Left colon (tissue), 2 donors: ENCODE data around the gene SBF2. TPM values are rescaled to one million over a fixed set of nuclear protein-coding genes. Genes with fewer than 3 reads are reported as not detected.
A peak's percentile ranks its signal among the peaks of the same experiment; 100 is the strongest.

Source experiments
- ATAC-seq: fragments of 200-7000 bp; cut with Tn5 transposase; one replicate; pipeline ENCODE4 v1.9.1; 2020; ENCODE audit warnings: mild to moderate bottlenecking, moderate library complexity
- DNase-seq, 2 donors: peaks; one replicate each; pipeline ENCODE4 v3.0.0-alpha.2; 2020
- intact Hi-C, 2 donors: fragments of 100-400 bp; cut with DNase I in 1 of 2; cut with micrococcal nuclease in 1 of 2; formaldehyde crosslinking; loops; one replicate each; pipeline versions ENCODE4 v1.11.2 to v1.14.0; 2022; cut with DNase I, micrococcal nuclease
- long read RNA-seq: library from polyadenylated mRNA; unstranded; transcript quantifications from one replicate; pipeline ENCODE4 v2.0.0, GENCODE V29; 2021
- total RNA-seq, 2 donors: library from RNA; stranded (reverse); fragmentation: NEBNext Ultra II Directional; extraction: Animal tissue kit (Norgen Biotek cat#: 25700); gene quantifications; one replicate each; pipeline ENCODE4 v1.2.1, GENCODE V29; 2021
- donor health status: DM: no; HTN: no; CAD: no.
- donor health status: DM: yes; HTN: yes; CAD: no.

SBF2 gene
- 10 to 100 TPM; 46.4 to 49.9 TPM for total RNA-seq
- long read RNA-seq, partial matches to known transcripts, result 10 of 16 reads
- long read RNA-seq, other reads (novel, unspliced or antisense), result 6 of 16 reads

DNA sequence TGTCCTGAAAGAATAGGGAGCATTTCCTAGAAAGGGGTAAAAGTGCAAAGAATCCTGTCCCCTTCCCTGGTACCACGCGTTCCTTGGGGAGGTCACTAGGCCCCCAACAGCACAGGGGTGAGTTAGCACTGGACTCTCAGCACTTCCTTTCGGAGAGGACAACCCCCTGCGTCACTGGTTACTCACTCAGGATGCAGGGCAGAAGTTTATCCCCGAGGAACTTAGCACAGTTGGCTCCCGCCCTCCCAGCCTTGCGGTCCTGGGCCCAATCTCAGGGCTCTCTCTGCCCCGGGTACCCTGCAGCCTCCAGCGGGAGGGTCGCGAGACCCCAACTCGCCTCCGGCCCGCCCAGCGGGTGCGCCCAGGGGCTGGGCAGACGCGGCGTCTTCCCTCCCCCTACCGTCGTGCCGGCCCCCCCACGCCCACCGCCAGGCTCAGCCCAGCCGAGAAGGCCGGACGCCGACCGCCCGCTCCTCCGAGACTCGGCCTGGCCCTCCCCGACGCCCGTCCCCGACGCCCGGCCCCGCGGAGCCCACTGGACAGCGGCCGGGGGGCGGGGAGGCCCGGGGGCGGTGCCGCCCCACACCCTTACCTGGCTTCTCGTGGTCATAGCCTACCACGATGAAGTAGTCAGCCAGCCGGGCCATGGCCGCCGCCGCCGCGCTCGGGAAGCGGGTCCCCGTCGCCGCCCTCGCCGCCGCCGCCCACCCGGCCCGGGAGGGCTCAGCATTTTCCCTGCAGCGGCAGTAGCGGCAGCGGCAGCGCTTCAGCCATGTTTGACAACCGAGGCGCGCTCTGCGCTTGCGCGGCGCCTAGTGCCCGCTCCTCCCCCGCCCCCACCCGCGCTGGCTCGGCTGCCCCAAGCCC lies at the start of gene SBF2:
Gene SBF2 (minus strand): TSS at position 797 of the 867 bp plus-strand sequence. CDS start 150 bp downstream, at position 647.
- intact Hi-C loops, result no loop called here
- DNase-seq, result peak; percentile 89 to 90
- peak; percentile 77 for ATAC-seq

- ATAC-seq (no peak), DNase-seq (no peak)
- intact Hi-C loops, result no loop called here
Measured at GRCh38 chr11:10338287-10338686, 44.3 kb upstream of the SBF2 start.

GRCh38 chr11:10333490-10333889 lies 39.5 kb upstream of the SBF2 start:
- intact Hi-C loops, result no loop called here
- ATAC-seq, result no peak
- no peak for DNase-seq

DNA sequence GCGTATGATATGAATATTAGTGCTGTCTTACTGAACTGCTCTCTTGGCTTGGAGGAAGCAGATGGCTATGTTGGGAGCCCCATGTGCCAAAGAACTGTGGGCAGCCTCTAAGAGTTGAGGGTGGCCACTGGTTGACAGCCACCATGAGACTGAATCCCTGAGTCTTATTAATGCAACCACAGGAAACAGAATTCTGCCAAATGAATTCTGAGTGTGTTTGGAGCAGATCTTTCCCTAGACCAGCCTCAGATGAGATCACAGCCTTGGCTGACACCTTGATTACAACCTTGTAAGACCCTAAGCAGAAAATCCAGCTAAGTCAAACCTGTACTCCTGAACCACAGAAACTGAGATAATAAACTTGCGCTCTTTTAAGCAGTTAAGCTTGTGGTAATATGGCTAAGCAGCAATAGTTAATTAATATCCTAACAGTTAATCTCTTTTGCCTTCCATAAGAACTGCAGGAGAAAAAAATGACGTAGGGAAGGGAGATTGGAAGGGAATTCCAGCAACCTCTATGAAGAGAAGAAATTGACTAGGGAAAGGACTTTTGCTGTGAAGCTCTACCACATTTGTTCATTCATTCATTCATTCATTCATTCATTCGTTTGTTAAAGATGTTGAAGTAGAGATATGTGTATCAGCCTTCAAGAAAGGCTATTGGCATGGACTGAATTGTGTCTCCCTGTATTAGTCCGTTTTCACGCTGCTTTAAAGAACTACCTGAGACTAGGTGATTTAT lies 37.7 kb upstream of the SBF2 start:
- DNase-seq (no peak), ATAC-seq (no peak)
- intact Hi-C loops, result no loop called here

- no peak for ATAC-seq
- DNase-seq, result no peak
- intact Hi-C loops, result no loop called here
Measured at GRCh38 chr11:10329935-10330334, 35.9 kb upstream of the SBF2 start.

DNA sequence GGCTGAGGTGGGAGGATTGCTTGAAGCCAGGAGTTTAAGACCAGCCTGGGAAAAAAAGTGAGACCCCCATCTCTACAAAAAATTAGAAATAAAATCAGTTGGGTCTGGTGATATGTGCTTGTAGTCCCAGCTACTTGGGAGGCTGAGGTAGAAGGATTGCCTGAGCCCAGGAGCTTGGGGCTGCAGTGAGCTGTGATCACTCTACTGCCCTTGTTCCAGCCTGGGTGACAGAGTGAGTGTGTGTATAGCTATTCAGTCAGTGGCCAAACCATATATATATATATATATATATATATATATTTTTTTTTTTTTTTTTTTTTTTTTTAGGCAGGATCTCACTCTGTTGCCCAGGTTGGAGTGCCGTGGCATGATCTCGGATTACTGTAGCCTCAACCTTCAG lies 35.3 kb upstream of the SBF2 start:
- intact Hi-C loops, result no loop called here
- ATAC-seq, result no peak
- DNase-seq, result no peak

DNA sequence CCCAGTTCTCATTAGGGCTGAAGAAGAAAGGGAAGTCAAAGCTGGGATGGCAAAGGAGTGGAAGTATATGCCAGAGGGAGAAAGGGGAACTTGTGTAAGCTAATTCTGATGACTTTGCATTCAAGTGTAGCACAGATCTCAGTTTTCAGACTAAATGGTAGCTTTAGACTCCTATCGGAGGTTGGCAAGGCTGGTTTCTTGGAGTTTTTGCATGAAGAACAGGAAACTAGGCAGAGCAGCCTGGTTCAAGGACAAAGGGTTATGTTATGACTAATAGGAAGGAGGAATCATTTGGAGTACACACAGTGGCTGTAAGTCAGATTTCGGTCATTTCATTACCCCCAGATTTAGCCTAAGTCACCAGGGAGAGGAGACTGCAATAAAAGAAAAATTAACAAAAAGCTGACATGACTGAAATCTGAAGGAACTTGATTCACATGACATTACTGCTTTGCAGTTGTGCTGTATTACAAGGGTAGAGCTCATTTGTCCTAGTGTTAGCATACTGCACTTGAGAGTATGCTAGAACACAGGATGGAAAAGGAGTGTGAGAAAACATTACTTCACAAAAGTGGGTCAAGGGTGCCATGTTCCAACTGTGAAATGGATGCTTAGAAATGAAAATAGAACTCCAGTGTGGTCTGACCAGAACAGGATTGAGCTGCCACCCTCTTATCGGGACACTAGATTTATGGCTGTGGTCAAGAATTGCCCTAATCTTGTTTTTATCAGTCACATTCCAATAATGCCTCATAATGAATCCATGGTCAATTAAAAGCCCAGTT lies 34.5 kb upstream of the SBF2 start:
- intact Hi-C loops, result no loop called here
- ATAC-seq, result no peak
- DNase-seq, result no peak

- DNase-seq, result no peak
- peak; percentile 9 for ATAC-seq
- intact Hi-C loops, result no loop called here
Measured at GRCh38 chr11:10327254-10327653, 33.2 kb upstream of the SBF2 start.

- DNase-seq, result peak; percentile 68 to 90
- intact Hi-C loops, result no loop called here
- ATAC-seq, result peak; percentile 91
Measured at GRCh38 chr11:10326012-10326964, 32.3 kb upstream of the SBF2 start.

DNA sequence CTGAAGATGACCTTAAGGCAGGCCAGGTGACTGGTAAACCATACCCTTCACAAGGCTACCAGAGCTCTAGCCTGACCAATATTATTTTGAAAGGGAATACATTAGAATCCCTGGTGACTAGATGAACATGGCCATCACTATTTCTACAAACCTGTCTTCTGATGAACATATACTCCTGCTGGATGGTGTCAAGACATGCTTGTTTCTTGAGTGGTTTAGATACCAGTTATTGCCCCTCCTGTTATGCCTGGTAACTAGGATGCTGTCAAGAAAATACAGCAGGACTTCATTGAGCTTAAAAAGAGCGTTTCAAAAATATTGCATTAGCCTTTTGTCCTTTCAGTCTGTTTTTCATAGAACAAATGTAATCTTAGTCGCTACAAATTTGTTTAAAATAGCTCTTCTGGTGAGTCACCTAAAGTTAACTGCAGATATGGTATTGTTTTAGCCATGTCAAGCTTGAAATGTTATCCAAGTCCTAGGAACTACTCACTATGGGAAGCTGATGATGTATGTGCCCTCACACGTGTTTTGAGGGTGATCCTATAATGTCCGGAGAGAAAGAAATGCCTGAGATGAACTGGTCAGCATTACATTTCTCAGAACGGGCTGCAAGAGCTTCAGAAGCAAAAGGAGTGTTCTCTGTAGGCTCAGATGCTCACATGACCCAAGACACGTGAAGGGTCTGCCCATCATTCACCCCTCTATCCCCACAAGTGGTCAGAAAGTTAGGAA lies 31.4 kb upstream of the SBF2 start:
- DNase-seq (no peak), ATAC-seq (no peak)
- intact Hi-C loops, result no loop called here

GRCh38 chr11:10324474-10324873 lies 30.5 kb upstream of the SBF2 start:
- ATAC-seq (no peak), DNase-seq (no peak)
- intact Hi-C loops, result no loop called here

GRCh38 chr11:10323793-10324170 lies 29.8 kb upstream of the SBF2 start:
- DNase-seq (no peak), ATAC-seq (no peak)
- intact Hi-C loops, result no loop called here

GRCh38 chr11:10322830-10323792 lies 29.1 kb upstream of the SBF2 start:
- intact Hi-C loops, result no loop called here
- peak; percentile 54 to 58 for DNase-seq
- peak; percentile 59 for ATAC-seq

GRCh38 chr11:10322401-10322800 lies 28.4 kb upstream of the SBF2 start:
- intact Hi-C loops, result no loop called here
- DNase-seq (no peak), ATAC-seq (no peak)

- intact Hi-C loops, result no loop called here
- no peak for ATAC-seq
Measured at GRCh38 chr11:10320736-10321465, 26.9 kb upstream of the SBF2 start.

More at GRCh38 chr11:10320736-10321465, 26.9 kb upstream of the SBF2 start:
- no peak for DNase-seq
